GM12878 (cell line): ENCODE measurements around the gene BAIAP2L1. TPM values are rescaled to one million over a fixed set of nuclear protein-coding genes. Genes with fewer than 3 reads are reported as not detected.

Source experiments
- ATAC-seq: fragments of 200-7000 bp; cut with Tn5 transposase; 3 replicates; pipeline ENCODE4 v1.9.1; 2020; ENCODE audit warnings: mild to moderate bottlenecking, moderate library complexity
- BruUV-seq: library from RNA; stranded (reverse); fragments of 400-500 nt; replicated peaks from 2 replicates; lab custom pipeline; 2021; lab: Mats Ljungman, UMichigan
- CTCF ChIA-PET: fragments of 300-600 bp; sonication (Branson Sonifier 250); formaldehyde crosslinking; extraction: SDS; loops from one replicate; lab custom pipeline; 2021; ENCODE audit warnings: inconsistent platforms; lab: Yijun Ruan, JAX
- POLR2A ChIA-PET: fragments of 350-600 bp; formaldehyde crosslinking; extraction: SDS; loops from one replicate; lab custom pipeline; 2021; ENCODE audit warnings: inconsistent platforms; lab: Charles Lee
- RAD21 ChIA-PET: fragments of 300-600 bp; sonication (Branson Sonifier 250); formaldehyde crosslinking; loops from one replicate; lab custom pipeline; 2023; ENCODE audit warnings: antibody characterized with exemption; ENCODE audit not compliant: unreplicated experiment; lab: Charles Lee
- SMC1A ChIA-PET: fragments of 300-600 bp; sonication (Branson Sonifier 250); formaldehyde crosslinking; loops from one replicate; lab custom pipeline; 2023; ENCODE audit not compliant: unreplicated experiment, uncharacterized antibody; lab: Charles Lee
- DNase-seq: peaks from one replicate; pipeline ENCODE4 v3.0.0-alpha.2; 2011; ENCODE audit warnings: low read depth, low spot score
- FAIRE-seq: peaks from 3 replicates; lab custom pipeline; 2011; peaks lifted over from hg19 to GRCh38; lab: Jason Lieb, UNC
- H2AFZ ChIP-seq: 2 replicates; pipeline ENCODE4 v1.6.0; 2011; ENCODE audit warnings: low read depth, low read length, control low read depth; ENCODE audit not compliant: control insufficient read depth
- H3K27ac ChIP-seq: 2 replicates; pipeline ENCODE4 v1.5.1; 2011; ENCODE audit warnings: control low read depth; ENCODE audit not compliant: control insufficient read depth, insufficient read depth
- H3K27me3 ChIP-seq, 2 experiments: replicated peaks in 1 of 2; 2 replicates each; pipeline versions ENCODE4 v1.6.0 to v1.6.1; 2011; ENCODE audit warnings: low read length in 1 of 2; ENCODE audit not compliant: control insufficient read depth in 2 of 2, insufficient read depth in 2 of 2
- H3K36me3 ChIP-seq, 2 experiments: 2 replicates each; pipeline ENCODE4 v1.5.1; 2011; ENCODE audit warnings: low read length in 1 of 2; ENCODE audit not compliant: control insufficient read depth in 2 of 2, insufficient read depth in 2 of 2
- H3K4me1 ChIP-seq: 2 replicates; pipeline ENCODE4 v1.6.1; 2011; ENCODE audit warnings: mild to moderate bottlenecking, low read length, moderate library complexity, mixed read lengths; ENCODE audit not compliant: control insufficient read depth, insufficient read depth
- H3K4me2 ChIP-seq: 2 replicates; pipeline ENCODE4 v1.6.0; 2011; ENCODE audit warnings: control low read depth; ENCODE audit not compliant: control insufficient read depth, insufficient read depth
- H3K4me3 ChIP-seq: fragments of 200-600 bp; sonication (generic); 2 replicates; pipeline ENCODE4 v1.5.1; 2016
- H3K79me2 ChIP-seq: 2 replicates; pipeline ENCODE4 v1.6.0; 2011; ENCODE audit warnings: low read length; ENCODE audit not compliant: control insufficient read depth, insufficient read depth
- H3K9ac ChIP-seq: 2 replicates; pipeline ENCODE4 v1.8.0; 2011; ENCODE audit warnings: low read length, control low read depth, mixed read lengths; ENCODE audit not compliant: control insufficient read depth, insufficient read depth
- H3K9me3 ChIP-seq: replicated peaks from 3 replicates; pipeline ENCODE4 v1.5.1; 2011; ENCODE audit warnings: mild to moderate bottlenecking, low read length; ENCODE audit not compliant: control insufficient read depth, insufficient read depth
- H4K20me1 ChIP-seq: 2 replicates; pipeline ENCODE4 v1.6.0; 2011; ENCODE audit not compliant: control insufficient read depth, insufficient read depth
- BACH1 ChIP-seq: fragments of 450-650 bp; IDR thresholded peaks from 2 replicates; pipeline ENCODE4 v1.6.1; 2017; ENCODE audit warnings: mild to moderate bottlenecking, borderline replicate concordance
- BMI1 ChIP-seq: fragments of 450-650 bp; IDR thresholded peaks from 2 replicates; pipeline ENCODE4 v1.6.1; 2016; ENCODE audit warnings: mild to moderate bottlenecking, moderate library complexity, borderline replicate concordance
- CBFB ChIP-seq: IDR thresholded peaks from 2 replicates; pipeline ENCODE4 v1.6.1; 2016; ENCODE audit warnings: antibody characterized with exemption, low read depth
- CHD4 ChIP-seq: fragments of 200-600 bp; sonication (generic); IDR thresholded peaks from 2 replicates; pipeline ENCODE4 v1.6.1; 2016; ENCODE audit warnings: mild to moderate bottlenecking
- CREM ChIP-seq: IDR thresholded peaks from 2 replicates; pipeline ENCODE4 v1.6.1; 2014; ENCODE audit warnings: antibody characterized with exemption, low read depth
- EP300 ChIP-seq, 2 experiments: fragments of 150-350 bp in 1 of 2; IDR thresholded peaks; 2 replicates each; pipeline ENCODE4 v1.6.1; 2011 to 2012; ENCODE audit warnings: low read depth in 2 of 2, low read length in 2 of 2, borderline replicate concordance in 1 of 2, improper control_type of control experiment in 1 of 2, inconsistent platforms in 1 of 2; ENCODE audit not compliant: control insufficient read depth in 1 of 2
- FOXK2 ChIP-seq: fragments of 450-650 bp; IDR thresholded peaks from 2 replicates; pipeline ENCODE4 v1.6.1; 2017; ENCODE audit warnings: mild to moderate bottlenecking, moderate library complexity
- NFIC ChIP-seq: IDR thresholded peaks from 2 replicates; pipeline ENCODE4 v1.6.1; 2012; ENCODE audit warnings: low read depth, mild to moderate bottlenecking, inconsistent platforms, low read length, moderate library complexity
- NR2F1 ChIP-seq: fragments of 450-650 bp; conservative IDR thresholded peaks from 2 replicates; pipeline ENCODE4 v1.6.1; 2017; ENCODE audit warnings: mild to moderate bottlenecking
- POLR2AphosphoS2 ChIP-seq: IDR thresholded peaks from 2 replicates; pipeline ENCODE4 v1.6.1; 2011; ENCODE audit warnings: low read depth, mild to moderate bottlenecking, low read length, improper control_type of control experiment, moderate library complexity
- RB1 ChIP-seq: fragments of 450-650 bp; formaldehyde crosslinking; IDR thresholded peaks from 2 replicates; pipeline ENCODE4 v1.6.1; 2017; ENCODE audit warnings: mild to moderate bottlenecking, borderline replicate concordance
- SP1 ChIP-seq: IDR thresholded peaks from one replicate; pipeline ENCODE4 v1.6.1; 2011; ENCODE audit warnings: low read depth, low read length
- STAT3 ChIP-seq: IDR thresholded peaks from 2 replicates; pipeline ENCODE4 v1.6.1; 2011; ENCODE audit warnings: low read depth, low read length, improper control_type of control experiment
- YY1 ChIP-seq: IDR thresholded peaks from 2 replicates; pipeline ENCODE4 v1.6.1; 2011; ENCODE audit warnings: low read depth, mild to moderate bottlenecking, low read length
- WGBS: methylation state at CpG from one replicate; pipeline ENCODE4 v1.1.6; 2016; ENCODE audit warnings: low lambda C conversion rate; ENCODE audit not compliant: insufficient replicate concordance, insufficient coverage; ENCODE audit errors: missing lambda C conversion rate; 5-methylcytosine and 5-hydroxymethylcytosine counted together
- in situ Hi-C: fragments of 300-500 bp; cut with MboI; formaldehyde crosslinking; loops from 9 replicates; pipeline ENCODE4 v1.14.3; 2018; ENCODE audit warnings: mixed read lengths
- intact Hi-C: fragments of 100-400 bp; cut with micrococcal nuclease; formaldehyde crosslinking; loops from one replicate; pipeline ENCODE4 v1.14.2; 2022; ENCODE audit not compliant: unreplicated experiment
- polyA plus RNA-seq, 11 experiments: library from polyadenylated mRNA; depleted of rRNA in 4 of 11; unstranded in 6 of 11; stranded (reverse) in 5 of 11; fragments of >200 nt; fragmentation: Nextera tagmentation in 4 of 11; fragmentation: Illumina TruSeq in 1 of 11; extraction: Ambion mirVana in 4 of 11; extraction: Trizol in 1 of 11; gene quantifications; 1 replicate in 1 of 11; 2 replicates in 10 of 11; pipeline versions ENCODE4 v1.2.1 to v1.2.3, GENCODE V29; 2011 to 2016; ENCODE audit warnings: inconsistent platforms in 2 of 11, missing spikeins in 2 of 11, low read depth in 1 of 11
- total RNA-seq, 4 experiments: library from RNA; depleted of rRNA in 3 of 4; stranded (reverse); fragments of >200 nt in 3 of 4; fragmentation: Illumina TruSeq in 1 of 4; extraction: Trizol in 1 of 4; gene quantifications; 2 replicates each; pipeline versions ENCODE4 v1.2.1 to v1.2.3, GENCODE V29; 2013 to 2021
- TF ChIP-seq, protein P1 (sequence below): fragments of 450-650 bp; IDR thresholded peaks from 2 replicates; pipeline ENCODE4 v1.6.1; 2016; ENCODE audit warnings: mild to moderate bottlenecking
- TF ChIP-seq, protein P2 (sequence below): IDR thresholded peaks from 2 replicates; pipeline ENCODE4 v1.6.1; 2011; ENCODE audit warnings: borderline replicate concordance, low read depth, mild to moderate bottlenecking, moderate library complexity, low read length; ENCODE audit not compliant: insufficient read depth, poor library complexity, severe bottlenecking
- TF ChIP-seq, protein P3 (sequence below): fragments of 450-650 bp; IDR thresholded peaks from 2 replicates; pipeline ENCODE4 v1.6.1; 2017; ENCODE audit warnings: mild to moderate bottlenecking, low read depth, inconsistent platforms; ENCODE audit not compliant: poor library complexity, severe bottlenecking

The BAIAP2L1 gene
- total and polyA plus RNA-seq, 10 of the 15 experiments (the other 5 are each of a cell fraction or from before 2014, with no cell fraction given) = 8.9 to 60.2 (median 35.7) TPM

DNA sequence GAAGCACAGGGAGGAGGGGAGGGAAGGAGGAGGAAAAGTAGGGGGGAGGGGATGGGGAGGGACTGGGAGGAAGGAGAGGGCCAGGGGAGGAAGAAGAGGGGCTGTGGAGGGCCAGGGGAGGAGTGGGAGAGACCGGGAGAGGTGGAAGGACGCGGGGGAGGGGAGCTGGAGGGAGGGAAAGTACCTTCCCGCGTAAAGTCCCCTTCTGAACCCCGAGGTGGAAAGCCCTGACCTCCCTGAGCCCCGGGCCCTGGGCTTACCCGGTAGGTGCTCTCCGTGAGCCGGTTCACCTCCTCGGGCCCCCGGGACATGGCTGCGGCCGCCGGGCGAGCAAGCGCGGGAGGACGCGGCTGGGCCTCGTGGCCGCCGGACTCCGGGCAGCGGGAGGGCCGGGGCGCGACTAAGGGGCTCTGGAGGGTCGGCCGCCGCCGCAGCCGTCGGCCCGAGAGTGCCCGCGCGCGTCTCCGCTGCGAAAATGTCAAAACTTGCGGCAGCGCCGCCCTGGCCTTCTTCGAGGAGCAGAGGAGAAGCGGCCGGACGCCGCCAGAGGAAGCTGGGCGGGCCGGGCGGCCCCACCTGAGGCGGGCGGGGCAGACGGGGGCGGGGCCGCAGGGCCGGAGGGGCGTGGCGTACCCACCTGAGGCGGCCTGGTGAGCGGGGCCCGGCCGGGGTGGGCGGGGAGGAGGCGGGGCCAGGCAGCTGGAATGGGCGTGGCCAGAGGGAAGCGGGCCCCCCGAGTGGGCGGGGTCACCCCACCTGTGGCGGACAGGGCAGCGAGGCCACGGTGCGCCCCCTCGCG is at the start of gene BAIAP2L1 (continued):
- peak; percentile 84; the same call in 1 of the 2 replicates for TF ChIP-seq RB1
- no peak for TF ChIP-seq CREM
- peak; percentile 88 for TF ChIP-seq NR2F1
- TF ChIP-seq, protein P1, sequence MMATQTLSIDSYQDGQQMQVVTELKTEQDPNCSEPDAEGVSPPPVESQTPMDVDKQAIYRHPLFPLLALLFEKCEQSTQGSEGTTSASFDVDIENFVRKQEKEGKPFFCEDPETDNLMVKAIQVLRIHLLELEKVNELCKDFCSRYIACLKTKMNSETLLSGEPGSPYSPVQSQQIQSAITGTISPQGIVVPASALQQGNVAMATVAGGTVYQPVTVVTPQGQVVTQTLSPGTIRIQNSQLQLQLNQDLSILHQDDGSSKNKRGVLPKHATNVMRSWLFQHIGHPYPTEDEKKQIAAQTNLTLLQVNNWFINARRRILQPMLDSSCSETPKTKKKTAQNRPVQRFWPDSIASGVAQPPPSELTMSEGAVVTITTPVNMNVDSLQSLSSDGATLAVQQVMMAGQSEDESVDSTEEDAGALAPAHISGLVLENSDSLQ = no peak
- TF ChIP-seq, protein P2, sequence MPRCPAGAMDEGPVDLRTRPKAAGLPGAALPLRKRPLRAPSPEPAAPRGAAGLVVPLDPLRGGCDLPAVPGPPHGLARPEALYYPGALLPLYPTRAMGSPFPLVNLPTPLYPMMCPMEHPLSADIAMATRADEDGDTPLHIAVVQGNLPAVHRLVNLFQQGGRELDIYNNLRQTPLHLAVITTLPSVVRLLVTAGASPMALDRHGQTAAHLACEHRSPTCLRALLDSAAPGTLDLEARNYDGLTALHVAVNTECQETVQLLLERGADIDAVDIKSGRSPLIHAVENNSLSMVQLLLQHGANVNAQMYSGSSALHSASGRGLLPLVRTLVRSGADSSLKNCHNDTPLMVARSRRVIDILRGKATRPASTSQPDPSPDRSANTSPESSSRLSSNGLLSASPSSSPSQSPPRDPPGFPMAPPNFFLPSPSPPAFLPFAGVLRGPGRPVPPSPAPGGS = peak; percentile 55

DNA sequence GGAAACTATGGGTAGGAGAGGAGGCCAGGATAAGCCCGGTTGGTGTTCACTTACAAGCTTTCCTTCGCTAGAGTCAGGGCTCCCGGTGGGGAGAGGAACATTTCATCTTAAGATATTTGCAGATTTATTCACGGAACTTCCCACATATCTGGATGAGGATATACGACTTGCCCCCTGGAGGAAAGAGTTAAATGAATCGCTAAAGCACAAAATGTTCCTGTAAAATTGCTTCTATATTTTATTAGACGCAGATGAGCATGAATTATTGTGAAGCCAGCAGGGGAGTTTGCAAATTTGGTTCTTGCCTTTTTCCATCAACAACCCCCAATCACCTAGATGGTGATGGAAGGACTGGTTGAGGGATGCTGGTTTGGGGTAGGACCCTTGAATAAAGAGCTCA is 47.9 kb upstream of the BAIAP2L1 start:
- RAD21 ChIA-PET = no interaction called here
- DNase-seq (no peak), FAIRE-seq (no peak), ATAC-seq (no peak)
- intact Hi-C loops (no loop called here), in situ Hi-C loops (no loop called here)
- Histone ChIP-seq H3K36me3 (no peaks in the 10 kb centered on the region), H2AFZ (no peak overlapping the region), H3K9me3 (no peaks in the 10 kb centered on the region; the same call in 2 of the 3 replicates), H3K9ac (no peak overlapping the region), H3K4me3 (no peak overlapping the region), H3K4me2 (no peak overlapping the region), H4K20me1 (no peaks in the 10 kb centered on the region), H3K79me2 (no peaks in the 10 kb centered on the region), H3K27ac (no peak overlapping the region), H3K27me3 (no peaks in the 10 kb centered on the region), H3K4me1 (no peaks in the 10 kb centered on the region)
- WGBS = 49% methylated on average over 7 of the region's 7 CpGs
- POLR2A ChIA-PET = no interaction called here
- BruUV-seq = no TSS peak
- SMC1A ChIA-PET = no interaction called here
- CTCF ChIA-PET = interaction anchor here (1.1 to 2.6 kb wide), 3 partner anchors 10 to 392 kb away, joined by 3 to 9 read pairs (median 5); no protein-coding TSS in a partner anchor
- TF ChIP-seq EP300 (IDR thresholded peaks at IDR 0.05; ENCODE audit: borderline replicate concordance in 1 of 2, control insufficient read depth in 1 of 2, low read depth in 2 of 2, low read length in 2 of 2) (no peak), YY1 (no peak), CHD4 (no peak), POLR2AphosphoS2 (no peak), CBFB (no peak), FOXK2 (no peak), BMI1 (no peak), NFIC (no peak), STAT3 (no peak), BACH1 (no peak), SP1 (no peak), CREM (no peak)
- TF ChIP-seq, protein P3, sequence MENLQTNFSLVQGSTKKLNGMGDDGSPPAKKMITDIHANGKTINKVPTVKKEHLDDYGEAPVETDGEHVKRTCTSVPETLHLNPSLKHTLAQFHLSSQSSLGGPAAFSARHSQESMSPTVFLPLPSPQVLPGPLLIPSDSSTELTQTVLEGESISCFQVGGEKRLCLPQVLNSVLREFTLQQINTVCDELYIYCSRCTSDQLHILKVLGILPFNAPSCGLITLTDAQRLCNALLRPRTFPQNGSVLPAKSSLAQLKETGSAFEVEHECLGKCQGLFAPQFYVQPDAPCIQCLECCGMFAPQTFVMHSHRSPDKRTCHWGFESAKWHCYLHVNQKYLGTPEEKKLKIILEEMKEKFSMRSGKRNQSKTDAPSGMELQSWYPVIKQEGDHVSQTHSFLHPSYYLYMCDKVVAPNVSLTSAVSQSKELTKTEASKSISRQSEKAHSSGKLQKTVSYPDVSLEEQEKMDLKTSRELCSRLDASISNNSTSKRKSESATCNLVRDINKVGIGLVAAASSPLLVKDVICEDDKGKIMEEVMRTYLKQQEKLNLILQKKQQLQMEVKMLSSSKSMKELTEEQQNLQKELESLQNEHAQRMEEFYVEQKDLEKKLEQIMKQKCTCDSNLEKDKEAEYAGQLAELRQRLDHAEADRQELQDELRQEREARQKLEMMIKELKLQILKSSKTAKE = no peak
- TF ChIP-seq, protein P2 = no peak
